GM21447 (cell line): ENCODE measurements around the gene MXRA8.
A peak's percentile ranks its signal among the peaks of the same experiment; 100 is the strongest.
"Not testable (repeated sequence)": the region's sequence is repeated elsewhere in the genome, so short reads cannot be mapped to it uniquely, and the experiment has no call there.

Experiments used
- ATAC-seq: cut with Tn5 transposase; IDR thresholded peaks from one replicate; pipeline ENCODE4 v1.9.1; 2021; ENCODE audit not compliant: unreplicated experiment

The MXRA8 gene

GRCh38 chr1:1393014-1393413 is 34.7 kb upstream of the MXRA8 start:
- ATAC-seq, result no peak

DNA sequence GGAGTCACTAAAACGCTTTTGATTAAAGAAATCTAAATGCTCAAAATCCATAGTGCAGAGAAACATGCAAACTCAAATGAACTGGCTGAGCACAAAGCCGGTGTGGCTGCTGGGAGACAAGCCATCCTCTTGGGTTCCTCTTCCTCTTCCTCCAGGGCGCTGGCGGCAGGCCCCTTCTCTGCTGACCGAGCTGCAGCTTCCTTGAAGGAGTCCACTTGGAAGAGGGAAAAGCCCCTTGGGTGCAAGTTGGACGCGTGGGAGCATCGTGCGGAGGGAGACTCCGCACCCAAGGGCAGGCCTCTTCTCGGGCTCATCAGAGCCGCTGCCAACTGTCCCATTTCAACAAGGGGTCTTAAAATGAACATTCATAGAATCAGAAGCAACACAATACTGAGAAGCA is 32.9 kb upstream of the MXRA8 start:
- ATAC-seq, result no peak

DNA sequence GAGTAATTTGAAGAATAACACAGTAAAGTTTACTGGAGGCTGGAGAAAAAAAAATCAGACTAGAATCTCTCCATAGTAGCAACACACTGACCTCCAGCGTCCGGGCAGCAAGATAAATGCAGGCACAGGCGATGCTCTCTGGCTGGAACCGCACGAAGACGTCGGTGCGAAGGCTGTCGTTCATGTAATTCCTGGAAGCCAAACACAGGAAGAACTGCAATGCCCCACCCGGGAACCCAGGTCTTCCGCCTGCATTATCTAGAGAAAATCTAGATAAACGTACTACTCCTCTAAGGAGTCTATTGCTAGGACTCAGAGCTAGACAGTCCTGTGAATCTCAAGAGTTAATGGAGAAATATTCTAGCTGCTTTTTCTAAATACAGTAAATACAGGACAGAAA is 32.3 kb upstream of the MXRA8 start:
- no peak for ATAC-seq

- ATAC-seq, result no peak
These were observed 29.7 kb upstream of the MXRA8 start for GRCh38 chr1:1388078-1388472.

DNA sequence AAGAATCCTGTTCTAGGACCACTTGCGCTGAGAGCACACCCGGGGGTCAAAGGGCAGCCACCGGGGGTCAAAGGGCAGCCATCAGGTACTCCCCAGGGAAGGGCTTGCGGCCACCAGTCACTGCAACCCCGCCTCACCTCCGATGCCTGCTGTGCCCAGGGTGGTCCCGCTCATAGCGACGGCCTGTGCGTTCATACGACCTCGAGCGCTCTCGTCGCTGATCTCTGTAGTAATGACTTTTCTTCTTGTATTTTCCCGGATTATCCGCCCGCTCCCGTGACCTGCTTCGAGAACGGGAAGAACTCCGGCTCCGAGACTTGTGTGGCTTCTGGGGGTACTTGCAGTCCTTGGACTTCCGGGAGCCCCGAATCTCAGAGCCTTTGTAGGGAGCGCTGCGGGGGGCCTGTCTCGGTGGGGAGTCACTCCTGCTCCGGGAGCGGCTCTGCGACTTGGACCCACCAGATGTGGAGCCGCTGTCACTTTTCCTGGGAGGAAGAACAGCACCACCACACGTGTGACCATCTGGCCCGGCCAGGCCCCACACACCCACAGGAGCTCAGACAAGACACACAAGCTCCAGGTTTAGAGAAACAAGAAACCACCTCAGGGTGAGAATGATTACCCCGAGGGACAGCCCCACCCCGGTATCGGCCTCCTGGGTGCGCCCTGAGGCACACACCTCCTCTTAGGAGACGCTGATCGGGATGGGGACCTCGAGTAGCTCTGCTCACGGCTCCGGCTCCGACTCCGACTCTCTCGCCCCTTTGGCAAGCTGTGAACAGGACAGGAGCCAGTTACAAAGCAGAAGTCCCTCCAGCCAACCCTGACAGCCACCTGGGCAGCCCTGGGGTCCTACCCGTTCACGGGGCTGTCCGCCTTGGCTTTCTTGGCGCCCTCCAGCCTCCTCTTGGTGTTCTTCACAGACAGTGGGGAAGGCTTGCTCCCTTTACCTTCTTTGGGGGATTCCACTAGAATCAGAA is 29.0 kb upstream of the MXRA8 start:
- no peak for ATAC-seq

DNA sequence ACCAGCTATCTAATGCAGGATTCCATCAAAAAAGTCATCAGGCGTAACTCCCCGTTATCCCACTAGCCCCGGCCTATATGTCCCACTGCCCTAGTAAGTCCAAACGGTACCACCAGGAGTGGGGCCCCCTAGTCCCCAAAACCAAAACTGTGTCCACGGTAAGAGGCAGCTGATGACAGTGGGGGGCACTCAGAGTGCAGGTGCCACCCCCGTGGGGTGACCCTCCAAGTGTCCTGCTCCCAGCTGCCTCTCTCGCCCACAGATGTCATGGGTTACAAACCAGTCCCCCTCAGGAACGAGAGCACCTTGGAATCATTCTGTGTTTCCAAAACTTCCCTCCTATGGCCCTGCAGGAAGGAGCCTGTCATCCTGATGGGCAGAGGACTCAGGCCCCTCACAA is 27.6 kb upstream of the MXRA8 start:
- ATAC-seq, result no peak

GRCh38 chr1:1385339-1385738 is 27.0 kb upstream of the MXRA8 start:
- ATAC-seq, result not testable (repeated sequence)

DNA sequence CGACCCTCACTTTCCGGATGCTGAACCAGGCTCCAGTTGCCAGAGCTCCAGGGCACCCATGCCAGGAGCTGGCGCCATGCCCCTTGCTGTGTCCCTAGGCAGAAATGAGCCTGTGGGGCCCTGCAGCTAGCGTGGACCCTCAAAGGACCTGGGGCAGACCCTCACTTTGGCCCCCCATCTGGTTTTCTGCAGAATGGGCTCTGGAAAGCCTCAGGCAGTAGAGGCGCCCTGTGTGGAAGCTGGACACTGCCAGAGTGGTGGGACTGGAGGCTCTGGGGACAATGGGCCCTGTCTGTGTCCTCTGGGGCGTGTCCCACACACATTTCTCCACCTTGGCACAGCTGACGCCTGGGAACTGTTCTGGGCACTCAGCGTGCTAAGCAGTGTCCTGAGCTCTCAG is 22.9 kb upstream of the MXRA8 start:
- no peak for ATAC-seq

GRCh38 chr1:1380860-1381259 is 22.5 kb upstream of the MXRA8 start:
- ATAC-seq, result no peak

DNA sequence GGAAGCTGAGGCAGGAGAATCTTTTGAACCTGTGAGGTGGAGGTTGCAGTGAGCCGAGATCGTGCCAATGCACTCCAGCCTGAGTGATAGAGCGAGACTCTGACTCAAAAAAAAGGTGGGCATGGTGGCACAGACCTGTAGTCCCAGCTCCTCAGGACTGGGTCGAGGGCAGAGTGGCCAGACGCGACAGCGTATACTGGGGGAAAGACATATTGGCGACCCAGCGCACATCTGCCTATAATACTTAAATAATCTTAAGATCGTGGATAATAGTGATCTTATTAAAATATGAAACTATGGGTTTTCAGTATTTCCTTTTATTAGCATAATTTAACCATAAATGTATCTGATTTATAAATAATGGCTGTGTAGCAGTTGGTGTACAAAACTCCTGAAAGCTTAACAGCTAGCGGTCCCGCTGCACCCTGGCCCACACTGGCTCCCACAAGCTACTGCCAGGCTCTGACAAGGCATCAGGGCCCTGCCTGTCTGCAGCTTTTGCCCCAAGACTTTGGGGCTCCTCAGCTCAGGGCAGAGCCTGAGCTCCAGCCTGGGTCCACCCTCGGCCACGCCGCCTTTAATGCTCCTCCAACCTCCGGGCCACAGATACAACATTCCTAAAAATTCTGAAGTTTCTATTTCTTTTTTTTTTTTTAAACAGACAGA is 19.3 kb upstream of the MXRA8 start:
- ATAC-seq, result no peak

- ATAC-seq, result no peak
These were observed 18.3 kb upstream of the MXRA8 start for GRCh38 chr1:1376551-1377226.

DNA sequence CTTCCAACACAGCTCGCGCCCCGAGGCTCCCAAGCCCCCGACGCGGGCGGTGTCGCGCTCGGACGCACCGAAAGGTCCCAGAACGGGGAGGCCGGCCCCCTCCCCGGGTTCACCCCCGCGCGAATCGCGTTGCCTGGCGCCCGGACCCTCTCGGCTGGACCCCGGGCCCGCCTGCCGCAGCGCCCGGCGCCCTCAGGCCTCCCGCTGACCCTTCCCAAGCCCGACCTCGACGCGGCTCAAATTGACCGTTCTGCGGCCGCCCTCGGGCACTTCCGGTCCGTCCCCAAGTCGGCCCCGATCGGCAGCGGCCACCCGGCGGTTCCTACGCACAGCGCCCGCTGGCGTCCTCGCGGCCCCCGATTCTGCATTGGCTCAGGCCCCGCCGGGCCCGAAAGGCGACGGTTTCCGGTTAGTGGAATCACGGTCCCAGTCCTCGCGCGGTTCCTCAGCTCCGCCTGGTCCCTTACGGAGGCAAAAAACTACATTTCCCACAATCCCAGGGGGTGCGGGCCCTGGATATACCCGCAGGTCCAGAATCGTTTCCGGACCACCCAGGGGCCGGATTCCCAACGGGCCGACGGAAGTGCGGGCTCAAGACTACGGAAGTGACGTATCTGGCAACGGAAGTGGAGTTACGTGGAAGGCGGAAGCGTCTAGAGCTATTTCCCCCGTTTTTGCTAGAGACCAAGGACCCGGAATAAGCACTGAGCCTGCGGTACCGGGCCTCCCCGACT is 16.7 kb upstream of the MXRA8 start, which contains the start of gene AURKAIP1:
Gene AURKAIP1, minus strand, starts transcription at position 279 of the 734 bp plus-strand sequence. CDS start 451 bp downstream, outside the sequence.
- ATAC-seq, result peak; percentile 85

DNA sequence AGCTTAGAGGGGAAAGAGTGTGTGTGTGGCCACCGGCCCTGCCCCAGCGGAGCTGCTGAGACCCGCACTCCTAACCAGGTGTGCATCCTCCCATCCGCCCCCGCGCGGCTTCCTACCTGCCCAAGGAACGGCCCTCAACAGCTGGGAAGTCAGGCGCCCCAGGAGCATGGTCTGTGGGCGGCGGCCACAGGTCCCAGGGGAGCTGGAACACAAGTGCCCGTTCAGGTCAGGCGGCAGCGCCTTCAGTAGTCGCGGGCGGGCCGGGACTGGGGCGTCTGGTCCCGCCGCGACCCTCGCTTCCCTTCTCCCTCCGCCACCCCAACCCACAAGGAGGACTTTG is 16.2 kb upstream of the MXRA8 start:
- no peak for ATAC-seq

DNA sequence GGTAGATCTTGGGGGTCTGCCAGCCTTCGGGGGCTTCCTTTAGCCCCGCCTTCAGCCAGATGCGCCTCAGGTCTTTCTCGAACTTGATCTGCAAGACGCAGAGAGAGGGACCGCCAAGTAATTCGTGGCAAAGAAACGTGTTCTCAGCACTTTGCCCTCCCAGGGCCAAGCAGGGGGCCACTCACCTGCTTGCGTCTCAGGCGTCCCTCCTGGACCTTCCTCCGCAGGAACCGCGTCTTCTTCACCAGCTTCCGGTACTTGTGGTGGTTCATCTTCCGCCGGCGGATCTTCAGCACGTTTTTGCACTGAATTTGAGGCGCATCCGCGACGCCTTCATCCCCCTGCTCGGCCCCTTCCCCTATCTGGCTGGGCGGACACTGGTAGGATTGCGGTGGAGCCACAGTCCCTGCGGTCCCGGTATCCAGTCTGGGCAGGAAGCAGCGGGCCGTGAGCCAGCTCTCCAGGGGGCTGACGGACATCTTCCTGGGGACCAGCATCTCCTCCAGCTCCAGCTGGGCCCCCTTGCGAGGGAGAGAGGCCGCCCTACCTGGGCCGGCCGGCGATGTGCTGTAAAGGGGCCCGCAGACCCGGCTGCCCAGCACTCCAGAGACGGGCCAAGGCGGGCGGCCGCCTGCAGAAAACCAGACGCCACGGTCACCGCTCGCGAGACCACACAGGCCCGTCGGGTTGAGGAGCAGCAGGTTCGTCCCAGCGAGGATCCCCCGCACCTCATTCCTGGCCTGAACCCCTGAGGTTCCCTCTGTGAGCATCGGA is 15.6 kb upstream of the MXRA8 start:
- ATAC-seq, result no peak

DNA sequence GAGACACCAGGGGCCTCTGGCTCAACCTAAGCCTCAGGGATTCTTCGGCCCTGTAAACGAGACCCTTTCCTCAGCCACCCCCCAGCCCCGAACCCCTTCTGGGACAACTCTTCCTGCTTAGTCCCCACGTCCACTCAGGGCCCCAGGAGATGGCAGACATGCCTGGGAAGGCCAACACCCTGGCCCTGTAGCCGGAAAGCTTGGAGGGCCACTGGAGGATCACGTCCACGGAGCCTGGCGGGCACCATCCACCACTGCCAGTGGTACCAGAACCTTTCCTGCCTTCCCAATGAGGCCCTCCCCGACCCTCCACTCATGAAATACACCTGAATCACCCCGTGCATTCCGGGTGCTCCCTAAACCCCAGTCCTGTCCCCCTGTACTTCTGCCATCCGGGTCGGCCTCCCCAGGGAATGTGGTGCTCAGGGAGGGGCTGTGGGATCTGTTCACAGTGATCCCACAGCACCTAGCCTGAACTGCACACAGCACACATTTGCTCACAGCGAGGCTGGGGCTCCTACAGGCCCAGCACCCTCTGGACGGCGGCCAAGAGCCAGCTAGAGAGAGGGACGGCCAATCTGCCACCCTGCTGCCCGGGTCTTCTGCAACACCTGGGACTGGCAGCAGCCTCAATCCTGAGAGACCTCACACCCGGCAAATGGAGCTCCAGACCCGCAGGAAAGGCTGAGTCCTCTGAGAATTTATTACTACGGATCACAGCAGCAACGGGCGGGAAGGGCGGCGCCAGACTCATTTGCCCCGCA is 14.9 kb upstream of the MXRA8 start:
- no peak for ATAC-seq

DNA sequence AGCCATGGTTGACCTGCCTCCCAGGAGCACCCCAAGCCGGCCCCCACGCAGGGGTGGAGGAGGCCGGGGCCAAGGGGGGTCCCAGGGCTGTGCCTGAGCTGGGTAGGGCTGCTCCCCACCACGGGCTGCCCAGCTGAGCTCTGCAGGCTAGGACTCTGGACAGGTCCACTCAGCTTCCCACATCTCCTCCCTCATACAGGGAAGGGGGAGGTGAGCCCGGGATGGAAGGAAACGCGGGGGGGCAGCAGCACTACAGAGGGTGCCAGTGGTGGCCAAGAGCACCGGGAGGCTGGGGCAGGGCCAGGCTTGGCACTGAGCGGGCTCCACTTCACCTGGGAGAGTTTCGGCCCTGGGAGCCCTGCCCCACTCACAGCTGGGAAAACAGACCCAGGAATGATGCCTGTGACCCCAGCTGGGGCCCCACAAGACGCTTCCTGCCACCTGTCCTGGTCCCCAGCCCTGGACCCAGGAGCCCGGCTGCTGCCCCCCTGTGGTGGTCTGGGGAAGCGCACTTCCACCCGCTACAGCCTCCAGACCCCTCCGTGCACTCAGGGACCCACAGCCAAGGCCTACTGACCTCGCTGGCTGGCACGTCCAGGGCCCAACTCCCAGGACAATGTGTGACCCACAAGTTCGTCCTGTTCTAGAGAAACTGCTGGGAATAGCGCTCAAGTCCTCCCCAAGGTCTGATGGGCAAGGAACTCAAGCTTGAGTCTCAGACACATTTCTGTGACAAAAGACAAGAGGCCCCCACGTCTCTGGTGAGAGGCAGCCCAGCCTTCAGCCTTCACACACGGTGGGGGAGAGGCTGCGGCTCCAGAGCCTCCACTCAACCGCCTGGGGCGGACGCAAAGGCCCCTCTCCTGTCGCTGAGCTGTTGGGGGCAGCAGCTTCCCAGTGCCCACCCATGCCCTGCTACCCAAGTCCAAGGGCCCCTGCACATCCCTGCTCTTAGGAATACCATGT is 13.7 kb upstream of the MXRA8 start:
- no peak for ATAC-seq

- no peak for ATAC-seq
These were observed 13.0 kb upstream of the MXRA8 start for GRCh38 chr1:1371364-1371745.

- no peak for ATAC-seq
These were observed 12.5 kb upstream of the MXRA8 start for GRCh38 chr1:1370771-1371300.
